HG03521 (cell line): Measurements from ENCODE around the gene FAM124A.

Experiments used
- ATAC-seq: cut with Tn5 transposase; IDR thresholded peaks from one replicate; pipeline ENCODE4 v1.9.1; 2021; ENCODE audit warnings: mild to moderate bottlenecking, moderate library complexity; ENCODE audit not compliant: unreplicated experiment

FAM124A gene

DNA sequence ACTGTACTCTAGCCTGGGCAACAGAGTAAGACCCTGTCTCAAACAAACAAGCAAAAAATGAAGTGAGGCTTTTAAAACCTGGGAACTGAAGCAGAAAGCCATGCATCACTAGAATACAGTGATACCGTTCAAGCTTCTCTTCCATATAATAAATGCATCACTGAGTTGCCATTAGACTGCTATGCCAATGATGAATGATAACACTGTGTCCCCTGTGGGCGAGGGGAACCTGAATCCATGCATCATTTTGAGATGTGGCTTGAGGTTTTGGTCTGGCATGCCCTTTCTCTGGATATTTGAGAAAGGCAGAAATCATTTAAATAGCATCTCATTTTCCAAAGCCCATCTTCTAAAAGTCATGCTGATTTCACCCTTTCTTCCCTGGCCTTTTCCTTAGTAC, 1.5 kb upstream of the FAM124A start:
- no peak for ATAC-seq

DNA sequence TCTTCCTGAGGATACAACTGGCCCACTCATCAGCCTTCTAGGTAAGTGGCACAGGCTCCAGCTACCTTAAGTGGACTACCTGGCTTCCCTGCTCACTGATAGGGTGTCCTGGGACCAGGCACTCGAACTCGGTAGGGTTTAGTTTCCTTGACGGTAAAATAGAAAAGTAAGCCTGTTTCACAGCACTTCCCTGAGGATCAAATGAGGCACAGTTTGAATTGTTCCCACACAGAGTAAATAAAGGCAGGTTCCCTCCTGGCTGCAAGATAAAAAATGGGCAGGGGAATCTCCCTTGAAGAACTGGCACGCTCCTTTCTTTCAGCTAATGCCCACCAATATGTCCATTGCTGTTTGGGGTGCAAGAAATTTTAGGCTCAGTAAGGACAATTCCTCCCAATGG, 1.1 kb upstream of the FAM124A start:
- no peak for ATAC-seq

DNA sequence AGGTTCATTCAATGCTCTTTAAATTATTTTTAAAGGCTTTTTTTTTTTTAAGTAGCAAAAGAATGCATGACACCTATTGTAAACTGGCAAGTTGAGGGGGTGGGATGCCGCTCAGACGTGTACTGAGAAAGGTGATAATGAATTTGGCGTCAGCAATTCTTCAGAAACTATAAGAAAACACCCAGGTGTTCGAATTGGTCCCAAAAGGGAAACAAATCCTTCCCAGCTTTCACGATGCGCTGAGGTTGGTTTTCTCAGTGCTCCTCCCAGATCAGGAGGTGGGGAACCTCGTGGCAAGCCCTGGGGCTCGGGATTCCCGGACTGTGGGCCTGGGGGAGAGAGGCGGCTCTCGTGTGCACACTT, 543 bp upstream of the FAM124A start:
- ATAC-seq: no peak

DNA sequence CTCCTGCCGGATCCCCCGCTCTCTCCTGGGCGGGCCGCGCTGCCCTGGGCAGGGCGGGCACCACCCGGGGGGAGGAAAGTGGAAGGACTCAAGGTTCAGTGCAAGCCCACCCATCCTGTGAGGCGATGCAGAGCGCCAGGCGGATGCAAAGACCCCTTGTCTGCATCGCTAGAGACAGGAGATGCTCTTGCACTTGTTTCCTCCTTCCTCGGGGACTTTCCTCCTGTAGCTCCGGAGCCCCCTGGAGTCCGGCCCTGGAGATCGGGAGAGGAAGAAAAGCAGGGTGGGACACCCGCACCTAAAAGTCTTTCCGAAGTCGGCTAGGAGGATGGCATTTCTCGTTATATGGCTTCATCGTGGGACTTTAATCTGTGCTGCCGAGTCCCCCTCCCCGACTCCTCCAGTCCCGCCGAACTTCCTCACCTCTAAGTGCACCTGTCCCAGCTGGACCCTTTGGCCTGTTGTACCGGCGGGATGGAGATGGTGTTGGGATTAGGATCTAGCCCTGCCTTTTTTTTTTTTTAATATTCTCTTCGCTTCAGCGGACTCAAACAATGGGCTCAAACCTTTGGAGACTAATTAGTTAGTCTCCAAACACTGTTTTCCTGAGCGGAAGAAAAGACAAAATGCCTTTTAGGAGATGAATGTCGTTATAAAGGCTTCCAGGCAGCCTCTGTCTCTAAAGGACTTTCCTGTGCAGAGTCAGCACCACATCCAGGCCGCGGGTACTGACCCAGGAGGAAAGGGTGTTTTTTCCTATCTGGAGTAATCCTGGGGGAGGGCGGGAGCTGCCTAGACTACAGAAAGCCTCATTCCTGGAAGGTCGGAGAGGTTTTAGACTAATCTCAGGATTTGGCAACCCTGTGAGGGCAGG, 725 bp downstream of the FAM124A start:
- ATAC-seq: no peak

DNA sequence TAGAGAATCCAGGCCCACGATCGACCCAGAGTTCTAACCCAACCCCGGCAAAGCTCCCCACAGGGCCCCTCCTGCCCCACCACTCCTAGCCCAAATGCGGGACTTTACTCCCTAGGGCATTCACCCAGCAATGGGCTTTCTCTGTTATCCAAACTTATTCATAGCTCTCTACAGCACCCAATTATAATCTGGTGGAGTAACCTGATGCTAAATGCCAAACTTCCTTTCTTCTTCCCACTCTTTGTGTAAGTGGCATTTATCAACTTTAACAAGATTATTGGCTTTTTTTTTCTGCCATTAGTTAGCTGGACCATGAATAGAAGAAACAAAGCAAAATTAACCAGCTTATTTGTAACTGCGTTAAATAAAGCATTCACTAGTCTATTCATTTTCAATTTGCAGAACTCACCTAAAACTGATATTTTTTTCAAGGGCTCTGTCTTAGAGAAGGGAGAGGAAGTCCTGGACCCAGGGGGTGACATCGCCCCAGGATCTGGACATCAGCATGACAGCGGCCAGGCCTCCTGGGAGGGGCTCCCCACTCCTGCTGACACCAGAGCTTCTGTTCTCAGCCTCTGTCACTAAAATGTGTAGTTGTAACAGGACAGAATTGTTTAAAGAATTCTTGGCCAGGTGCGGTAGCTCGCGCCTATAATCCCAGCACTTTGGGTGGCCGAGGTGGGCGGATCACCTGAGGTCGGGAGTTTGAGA, 1.5 kb downstream of the FAM124A start:
- no peak for ATAC-seq

DNA sequence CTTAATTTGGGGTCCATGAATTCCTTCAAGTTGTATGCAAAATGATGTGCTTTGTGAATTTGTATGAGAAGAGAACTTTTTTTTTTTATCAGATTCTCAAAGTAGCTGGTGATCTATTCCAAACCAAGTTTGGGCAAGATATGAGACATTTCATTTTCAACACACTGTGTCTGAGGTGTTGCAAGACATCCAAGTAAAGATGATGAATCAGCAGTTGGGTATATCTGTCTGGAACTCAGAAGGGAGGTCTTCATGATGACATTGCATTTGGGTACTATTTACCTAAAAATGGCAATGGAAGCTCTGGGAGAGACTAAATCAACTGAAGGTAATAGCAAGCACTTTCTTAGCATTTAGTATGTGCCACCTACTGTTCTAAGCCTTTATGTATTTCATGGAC, 2.8 kb downstream of the FAM124A start:
- no peak for ATAC-seq

DNA sequence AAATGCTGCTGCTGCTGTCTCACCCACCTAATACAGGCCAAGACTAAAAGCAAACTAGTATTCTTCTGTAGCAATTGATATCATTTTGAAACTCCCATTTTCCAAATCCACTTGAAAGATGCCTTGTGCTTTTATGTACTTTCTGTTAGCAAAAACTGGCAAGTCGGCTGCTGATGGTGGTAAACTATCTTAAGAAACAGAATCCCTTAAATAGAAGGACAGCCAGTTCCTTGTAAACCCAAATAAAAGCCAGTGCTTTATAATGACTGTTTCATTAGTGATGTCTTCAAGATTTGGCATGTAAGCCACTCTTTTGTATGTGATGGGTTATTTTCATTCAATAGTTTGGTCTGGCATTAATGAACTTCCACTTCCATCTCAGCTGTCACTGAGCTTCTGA, 5.2 kb downstream of the FAM124A start:
- no peak for ATAC-seq

DNA sequence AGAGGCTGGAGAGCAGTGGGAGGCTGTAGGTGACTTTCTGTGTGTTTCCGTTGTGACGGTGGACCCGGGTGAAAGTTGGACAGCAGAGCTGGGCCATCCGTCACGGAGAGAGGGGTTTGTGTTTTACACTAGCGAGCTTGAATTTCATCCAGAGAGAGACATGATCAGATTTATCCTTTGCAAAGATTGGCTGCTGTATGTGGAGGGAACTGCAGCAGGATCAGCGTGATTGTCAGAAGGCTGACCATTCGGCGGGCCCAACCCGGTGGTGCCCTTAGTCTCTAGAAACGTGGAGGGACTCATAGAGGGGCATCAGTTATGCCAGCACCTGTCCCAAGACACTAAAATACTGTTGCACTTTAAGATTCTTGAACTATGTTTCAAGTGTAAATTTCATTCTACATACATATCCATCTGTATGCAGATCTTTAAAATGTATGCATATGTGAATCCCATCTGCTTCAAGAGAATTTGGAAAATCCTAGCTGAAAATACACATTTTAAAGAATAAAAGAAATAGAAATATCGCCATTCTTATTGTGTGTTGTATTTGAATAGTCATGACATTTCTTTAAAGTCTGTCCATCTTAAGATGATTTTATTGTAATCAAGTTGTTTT, 7.0 kb downstream of the FAM124A start:
- ATAC-seq: no peak

DNA sequence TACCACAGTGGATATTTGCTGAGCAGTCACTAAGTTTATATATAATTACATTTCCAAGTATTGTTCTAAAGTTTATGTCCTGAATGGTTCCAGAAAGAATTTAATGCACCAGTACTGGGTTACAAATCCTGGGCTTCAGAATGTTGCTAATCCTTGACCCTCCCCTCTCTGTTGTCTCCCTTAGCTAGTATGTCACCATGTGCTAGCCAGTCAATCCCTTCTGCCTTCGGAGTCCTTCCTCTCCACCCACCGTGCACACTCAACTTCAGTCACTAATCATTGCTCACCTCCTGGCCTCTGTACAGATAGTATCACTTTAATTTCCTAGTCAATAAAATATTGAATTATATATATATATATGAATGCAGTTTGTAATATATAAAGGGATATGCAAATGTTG, 7.5 kb downstream of the FAM124A start:
- no peak for ATAC-seq

DNA sequence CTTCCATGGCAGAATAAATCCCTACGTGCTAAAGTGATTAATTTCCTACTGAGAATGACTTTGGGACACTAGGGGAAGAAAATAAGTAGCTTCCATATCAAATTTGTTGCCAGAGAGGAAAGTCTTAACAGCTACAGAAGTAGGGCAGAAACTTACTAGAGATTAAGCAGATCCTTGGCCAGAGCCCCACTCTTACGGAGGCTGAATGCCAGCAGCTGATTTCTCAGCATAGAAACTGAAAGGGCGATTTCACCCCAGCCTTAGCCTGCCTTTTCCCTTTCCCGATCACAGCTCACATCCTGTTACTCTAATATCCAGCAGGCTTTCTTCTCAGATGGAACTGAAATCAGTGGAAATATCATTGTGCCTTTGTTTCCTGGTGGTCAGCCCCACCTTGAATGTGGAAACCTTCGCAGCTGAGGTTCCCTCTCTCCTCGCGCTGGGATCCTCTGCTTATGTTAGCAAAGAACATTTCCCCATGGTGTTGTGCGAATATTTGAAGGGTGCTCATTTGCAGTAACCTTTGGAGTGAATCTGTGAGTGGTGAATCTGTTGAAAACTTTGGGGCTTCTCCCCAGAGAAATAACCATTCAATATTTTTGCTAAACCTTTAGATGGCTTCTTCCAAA, 8.4 kb downstream of the FAM124A start:
- no peak for ATAC-seq

DNA sequence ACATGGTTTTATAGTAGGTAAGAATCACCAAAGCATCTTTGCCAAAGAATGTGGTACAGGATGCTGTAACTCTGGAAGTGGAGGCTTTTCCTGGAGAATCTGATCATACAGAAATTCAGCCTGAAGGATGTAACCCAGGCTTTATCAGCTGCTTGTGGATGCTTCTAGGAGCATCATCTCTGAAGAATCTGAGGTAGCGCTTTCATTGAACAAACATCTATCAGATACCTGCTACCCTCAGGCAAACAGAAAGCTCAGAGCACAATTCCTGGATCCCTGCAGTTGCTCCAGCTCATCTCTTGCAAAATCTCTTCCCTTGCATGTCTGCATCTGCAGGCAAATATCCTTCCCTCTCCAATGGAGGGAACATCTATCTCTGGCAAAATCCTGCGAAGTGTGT, 9.3 kb downstream of the FAM124A start:
- no peak for ATAC-seq

DNA sequence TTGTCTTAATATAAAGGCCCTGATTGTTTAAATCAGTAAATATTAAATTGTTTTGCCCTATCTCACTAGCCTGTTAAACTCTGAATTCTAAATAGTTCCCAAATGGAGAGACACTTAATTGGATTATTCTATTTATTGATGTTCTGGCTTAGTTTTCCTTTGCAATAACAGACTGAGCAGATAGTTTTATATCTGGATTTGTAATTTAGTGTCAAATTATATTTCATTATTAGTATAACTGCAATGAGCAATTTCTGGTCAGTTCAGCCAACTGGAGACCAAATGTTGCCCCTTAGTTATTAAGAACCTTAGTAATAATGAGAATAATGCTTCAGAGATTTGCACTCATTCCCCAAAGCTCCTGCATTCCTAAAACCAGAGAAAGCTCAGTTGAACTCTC, 10.1 kb downstream of the FAM124A start:
- ATAC-seq: no peak

DNA sequence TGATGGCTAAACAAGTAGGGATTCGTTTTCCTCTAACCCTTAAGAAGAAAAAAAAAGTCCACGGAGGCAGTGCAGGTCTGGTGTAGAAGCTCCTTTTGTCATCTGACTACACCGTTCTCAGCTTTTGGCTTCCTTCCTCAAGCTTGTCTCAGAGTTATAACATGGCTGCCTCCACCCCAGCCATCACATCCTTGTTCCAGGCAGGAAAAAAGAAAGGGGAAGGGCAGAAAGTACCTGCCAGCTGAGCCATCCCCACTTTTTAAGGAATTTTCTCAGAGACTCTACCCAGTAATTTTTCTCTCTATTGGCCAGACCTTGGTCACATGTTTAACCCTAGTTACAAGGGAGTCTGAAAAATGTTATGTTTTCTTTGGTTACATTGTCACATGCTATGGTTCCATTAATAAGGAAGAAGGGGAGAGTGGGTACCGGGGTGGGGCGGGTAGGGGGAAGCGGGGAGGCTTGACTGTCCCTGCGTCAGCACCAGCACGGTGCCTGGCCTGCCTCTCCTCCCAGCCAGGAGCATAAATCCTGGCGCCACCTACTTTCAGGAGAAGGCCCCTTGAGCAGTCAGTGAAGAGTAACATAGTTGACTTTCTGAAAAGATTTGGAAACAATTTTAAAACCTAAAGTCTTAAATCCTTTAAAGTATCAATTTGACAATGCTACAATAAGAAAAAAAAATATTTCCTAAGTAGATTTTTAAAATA, 11.1 kb downstream of the FAM124A start:
- no peak for ATAC-seq

DNA sequence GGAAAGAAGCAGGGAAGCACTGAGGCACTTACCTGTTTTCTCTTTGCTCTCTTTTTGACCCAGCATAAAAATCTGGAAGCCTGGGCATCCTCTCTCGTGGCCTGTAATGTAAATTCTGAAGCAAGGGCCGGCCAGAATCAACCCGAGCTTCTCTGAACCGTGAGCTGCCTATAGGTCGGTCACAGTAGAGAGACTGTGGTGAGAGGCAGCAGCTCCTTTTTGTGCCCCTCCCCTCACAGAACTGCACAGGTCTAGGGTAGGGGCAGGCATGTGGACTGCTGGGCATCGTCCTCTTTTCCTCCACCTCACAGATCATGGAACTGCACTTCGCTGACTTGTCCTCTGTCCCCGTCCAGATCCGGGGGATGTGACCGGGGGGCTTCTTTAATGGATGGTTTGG, 12.5 kb downstream of the FAM124A start:
- ATAC-seq: no peak

DNA sequence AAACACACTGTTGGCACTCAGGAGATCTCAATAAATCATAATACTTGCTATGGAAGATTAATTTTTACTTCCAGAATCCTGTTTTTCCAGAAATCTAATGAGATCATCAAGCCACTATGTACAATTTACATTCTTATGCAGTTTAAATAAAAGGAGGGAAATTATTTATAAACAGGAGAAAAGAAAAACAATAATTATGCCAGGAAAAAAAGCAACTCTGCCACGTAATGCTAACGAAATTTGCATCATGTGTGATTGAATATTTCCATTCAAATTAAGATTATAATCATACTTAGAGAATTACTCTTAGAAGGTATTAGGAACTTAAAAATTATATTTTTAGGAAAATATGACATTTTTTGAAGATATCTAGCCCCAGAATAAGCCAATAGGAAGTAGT, 13.0 kb downstream of the FAM124A start:
- no peak for ATAC-seq

DNA sequence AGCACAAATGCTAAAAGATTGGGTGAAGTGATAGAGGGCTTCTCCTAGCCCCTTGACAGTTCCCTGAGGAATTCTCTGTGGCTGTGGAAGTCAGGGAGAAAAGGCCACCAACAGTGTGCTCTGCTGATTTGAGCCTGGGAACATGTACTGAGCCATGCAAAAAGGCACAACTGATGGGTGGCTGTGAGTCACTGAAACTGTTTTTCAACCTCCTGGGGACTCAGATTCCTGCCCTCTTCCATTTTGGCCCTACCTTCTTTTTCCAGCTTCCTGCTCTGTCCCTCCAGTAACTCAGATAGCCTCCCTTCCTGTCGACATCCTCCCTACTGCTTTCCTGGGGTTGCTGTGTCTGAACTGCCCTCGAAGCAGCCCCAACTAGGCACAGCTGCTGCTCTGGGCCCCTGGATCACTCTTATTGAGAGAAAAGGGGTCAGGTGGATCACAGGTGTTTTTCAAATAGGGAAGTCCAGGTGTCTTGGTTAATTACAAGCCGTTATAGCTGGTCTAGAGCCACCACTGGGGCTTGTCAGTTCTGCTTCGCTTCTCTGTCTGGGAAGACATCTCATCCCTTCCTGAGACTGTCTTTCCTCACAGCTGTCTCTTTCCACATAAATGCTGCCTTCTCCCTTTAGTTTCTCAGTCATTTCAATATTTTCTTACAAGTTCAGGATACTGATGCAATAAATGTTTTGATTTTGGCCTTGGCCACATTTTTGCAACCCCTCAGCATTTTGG, 13.7 kb downstream of the FAM124A start:
- ATAC-seq: no peak

DNA sequence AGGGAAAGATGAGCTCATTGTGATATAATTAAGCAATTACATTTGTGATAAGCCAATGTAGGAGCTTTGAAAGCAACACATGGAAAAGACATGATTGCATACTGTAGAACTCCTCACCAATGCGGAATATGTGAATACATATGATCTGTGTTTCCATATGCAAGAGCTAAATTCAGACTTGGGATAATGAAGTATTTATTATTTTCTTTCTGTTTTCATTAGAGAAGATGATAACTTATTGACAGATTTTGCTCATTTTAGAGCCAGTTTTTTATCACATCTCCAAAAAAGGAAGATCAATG, 14.2 kb downstream of the FAM124A start:
- ATAC-seq: no peak

DNA sequence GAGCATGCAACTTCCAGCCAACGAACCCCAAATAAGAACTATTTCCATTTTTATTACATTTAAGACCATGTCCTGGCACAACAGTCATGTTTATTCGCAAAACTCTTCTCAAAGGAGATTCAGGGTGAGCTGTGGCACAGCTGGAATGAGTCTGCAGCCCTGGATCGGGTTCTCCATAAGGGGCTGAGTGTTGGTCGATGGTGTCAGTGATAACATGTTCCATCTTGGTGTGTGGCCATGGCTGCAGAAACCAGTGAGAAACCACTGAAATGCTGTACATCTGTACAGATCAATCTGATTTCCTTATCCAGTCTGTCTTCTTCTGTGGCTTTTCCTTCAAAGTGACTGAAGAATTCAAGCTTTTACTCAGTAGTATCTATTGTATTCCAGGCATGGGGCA, 15.2 kb downstream of the FAM124A start:
- ATAC-seq: no peak

DNA sequence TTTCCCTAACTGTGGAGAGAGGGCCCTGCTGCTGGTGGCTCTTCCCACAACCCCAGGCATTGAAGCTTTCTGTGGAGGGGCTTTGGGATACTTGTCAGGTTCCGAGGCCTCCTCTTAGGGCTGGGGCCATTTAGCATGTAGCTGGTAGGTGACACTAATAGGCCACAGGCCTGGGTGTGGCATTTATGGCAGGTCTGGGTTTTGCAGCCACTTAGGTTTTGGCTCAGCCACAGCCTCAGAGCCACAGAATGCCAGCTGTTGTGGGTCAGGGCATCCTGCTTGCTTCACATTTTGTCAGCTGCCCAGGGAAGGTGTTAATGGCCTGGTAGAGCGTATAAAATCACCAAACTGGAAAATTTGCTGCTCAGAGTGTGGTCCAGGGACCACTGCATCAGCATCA, 15.7 kb downstream of the FAM124A start:
- ATAC-seq: no peak

DNA sequence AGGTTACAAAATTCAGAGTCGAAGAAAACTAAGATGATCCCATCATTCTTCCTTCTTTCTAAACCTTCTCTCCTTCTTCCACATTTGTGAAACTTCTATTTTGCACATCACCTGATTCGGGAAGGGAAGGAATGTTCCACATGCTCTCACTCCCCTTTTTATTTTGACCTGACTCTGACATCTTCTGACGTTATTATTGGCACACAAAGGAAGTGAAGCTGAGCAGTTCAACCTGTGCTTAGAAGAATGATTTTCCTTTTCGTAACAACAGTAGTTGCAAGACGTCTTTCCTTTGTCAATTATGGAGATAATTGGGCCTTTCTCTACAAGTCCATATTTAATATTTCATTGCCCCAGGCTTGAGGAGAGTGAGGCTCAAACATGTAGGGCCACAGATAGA, 18.0 kb downstream of the FAM124A start:
- no peak for ATAC-seq

DNA sequence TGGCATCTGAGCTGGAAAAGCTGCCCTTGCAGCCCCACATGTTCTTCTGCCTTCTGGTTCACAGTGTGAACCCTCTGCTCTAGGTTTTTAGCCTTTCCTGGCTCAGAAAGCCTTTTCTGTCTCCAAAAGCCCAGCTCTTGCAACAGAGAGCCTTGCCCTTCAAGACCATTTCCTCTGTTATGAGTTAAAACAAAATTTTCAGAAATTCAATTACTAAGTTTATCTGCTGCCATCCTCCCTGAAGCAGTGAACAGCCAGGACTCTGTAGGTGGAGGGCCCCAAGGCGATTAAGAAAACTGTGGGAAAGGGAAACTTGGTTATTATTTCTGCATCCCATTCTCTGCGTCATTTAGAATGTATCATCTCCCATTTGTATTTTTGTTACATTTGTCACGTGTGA, 18.8 kb downstream of the FAM124A start:
- no peak for ATAC-seq
